T-cell (primary cell): ENCODE measurements around the gene IL17REL. TPM values are rescaled to one million over a fixed set of nuclear protein-coding genes. Genes with fewer than 3 reads are reported as not detected.

ENCODE experiments used
- ATAC-seq, 4 experiments: fragments of 200-7000 bp in 3 of 4; fragments of 150-1000 bp in 1 of 4; cut with Tn5 transposase; replicated peaks in 1 of 4; 1 replicate in 3 of 4; 2 replicates in 1 of 4; pipeline ENCODE4 v1.10.0; 2021; ENCODE audit warnings: moderate library complexity in 3 of 4, mild to moderate bottlenecking in 2 of 4, moderate number of reproducible peaks in 1 of 4
- CTCF ChIA-PET, 2 donors: fragments of 300-600 bp; sonication (Branson Sonifier 250); formaldehyde crosslinking; loops; one replicate each; lab custom pipeline; 2022; ENCODE audit warnings: antibody characterized with exemption in 2 of 2; lab: Charles Lee
- POLR2A ChIA-PET, 2 donors: fragments of 300-600 bp; sonication (Branson Sonifier 250); formaldehyde crosslinking; loops; one replicate each; lab custom pipeline; 2022; ENCODE audit warnings: antibody characterized with exemption in 2 of 2; lab: Charles Lee
- DNase-seq, 35 experiments: peaks; one replicate each; pipeline versions ENCODE4 v3.0.0 to v3.0.0-alpha.2; 2013 to 2023
- H3K27ac ChIP-seq: one replicate; pipeline ENCODE4 v1.5.1; 2013; ENCODE audit warnings: low read length
- H3K27me3 ChIP-seq, 2 experiments: replicated peaks in 1 of 2; 1 replicate in 1 of 2; 2 replicates in 1 of 2; pipeline versions ENCODE4 v1.6.1 to v1.7.0; 2013; ENCODE audit warnings: low read length in 1 of 2, mixed read lengths in 1 of 2; ENCODE audit not compliant: control insufficient read depth in 2 of 2, insufficient read depth in 2 of 2; ENCODE audit errors: extremely low read depth in 1 of 2
- H3K36me3 ChIP-seq, 2 donors: 1 replicate in 1 of 2; 2 replicates in 1 of 2; pipeline versions ENCODE4 v1.6.1 to v1.7.0; 2013; ENCODE audit warnings: low read length in 1 of 2; ENCODE audit not compliant: control insufficient read depth in 2 of 2, insufficient read depth in 1 of 2; ENCODE audit errors: extremely low read depth in 1 of 2
- H3K4me1 ChIP-seq, 2 experiments: 1 replicate in 1 of 2; 2 replicates in 1 of 2; pipeline versions ENCODE4 v1.6.1 to v1.7.0; 2013; ENCODE audit warnings: low read length in 2 of 2, mixed read lengths in 1 of 2; ENCODE audit not compliant: insufficient read depth in 2 of 2, control insufficient read depth in 1 of 2; ENCODE audit errors: extremely low read depth in 1 of 2
- H3K4me3 ChIP-seq, 2 donors: 1 replicate in 1 of 2; 2 replicates in 1 of 2; pipeline versions ENCODE4 v1.5.1 to v1.7.0; 2013; ENCODE audit warnings: mild to moderate bottlenecking in 2 of 2, low read length in 1 of 2, moderate library complexity in 1 of 2; ENCODE audit not compliant: control insufficient read depth in 1 of 2; ENCODE audit errors: extremely low read depth in 1 of 2
- H3K9me3 ChIP-seq: 2 replicates; pipeline ENCODE4 v1.7.0; 2013
- H3K27ac Mint-ChIP-seq, 2 donors: one replicate each; pipeline ENCODE4 v1.8.0; 2020 to 2021; ENCODE audit warnings: mild to moderate bottlenecking in 2 of 2, mixed read lengths in 2 of 2
- H3K27me3 Mint-ChIP-seq, 2 donors: one replicate each; pipeline ENCODE4 v1.8.0; 2021 to 2022; ENCODE audit warnings: mixed read lengths in 2 of 2
- H3K36me3 Mint-ChIP-seq: one replicate; pipeline ENCODE4 v1.8.0; 2021; ENCODE audit warnings: mixed read lengths
- H3K4me1 Mint-ChIP-seq, 3 donors: one replicate each; pipeline ENCODE4 v1.8.0; 2020 to 2022; ENCODE audit warnings: mixed read lengths in 3 of 3, mild to moderate bottlenecking in 1 of 3
- H3K4me3 Mint-ChIP-seq, 3 donors: one replicate each; pipeline ENCODE4 v1.8.0; 2020 to 2022; ENCODE audit warnings: mild to moderate bottlenecking in 3 of 3, mixed read lengths in 3 of 3, moderate library complexity in 3 of 3
- H3K9me3 Mint-ChIP-seq, 3 donors: one replicate each; pipeline ENCODE4 v1.8.0; 2020 to 2022; ENCODE audit warnings: mixed read lengths in 3 of 3
- WGBS: methylation state at CpG from one replicate; pipeline ENCODE4 v1.1.5; 2013; ENCODE audit warnings: missing lambda C conversion rate; ENCODE audit not compliant: insufficient coverage; 5-methylcytosine and 5-hydroxymethylcytosine counted together
- total RNA-seq, 35 experiments: library from RNA in 6 of 35; stranded (reverse) in 6 of 35; fragments of 120-200 nt in 1 of 35; gene quantifications; one replicate each; pipeline versions ENCODE4 v1.2.1 to v1.2.4 and lab custom pipeline; 2013 to 2026

IL17REL gene
- total RNA-seq, 5 donors from 2014 or later (not counting 1 experiment from before 2014, with no cell fraction given): 0.10 TPM; not detected in 4

DNA sequence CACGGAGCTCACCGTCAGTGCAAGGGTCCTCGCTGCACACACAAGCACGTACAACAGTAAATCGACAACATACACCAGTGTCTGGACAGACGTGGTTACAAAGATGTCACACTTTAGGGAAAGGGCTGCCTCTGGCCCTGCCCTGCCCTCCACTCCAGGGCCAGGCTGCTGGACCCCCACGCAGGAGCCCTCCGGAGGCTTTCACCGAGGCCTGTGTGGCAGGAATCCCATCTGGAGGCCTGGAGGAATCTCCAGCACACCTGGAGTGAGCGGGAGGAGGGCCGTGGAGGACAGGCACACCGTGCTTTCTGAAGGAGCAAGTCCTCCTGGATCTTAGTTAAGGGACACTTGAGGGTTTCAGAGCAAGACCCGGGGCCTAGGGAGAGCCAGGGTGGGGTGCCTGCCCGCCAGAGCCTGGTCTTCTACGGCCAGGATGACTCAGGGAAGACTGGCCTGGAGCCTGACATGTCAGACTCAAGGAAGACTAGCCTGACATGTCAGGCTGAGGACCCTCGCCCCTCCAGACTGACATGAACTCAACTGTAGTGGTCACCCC lies 54.1 kb downstream of the IL17REL start:
- Histone ChIP-seq H3K9me3 (no peaks in the 10 kb centered on the region), H3K27me3 (no peaks in the 10 kb centered on the region), H3K36me3 (peaks cover 3 to 9% of the 10 kb centered on the region in 2 donors), H3K4me1 (peaks cover 13 to 27% of the 10 kb centered on the region in 2 experiments), H3K4me3 (no peak overlapping the region), H3K27ac (no peak overlapping the region)
- 96% methylated on average over 16 of the region's 16 CpGs for WGBS
- peaks cover 2 to 22% (median 14%) of the 10 kb centered on the region in 3 donors for H3K4me1 Mint-ChIP-seq
- no peaks in the 10 kb centered on the region for H3K27me3 Mint-ChIP-seq
- CTCF ChIA-PET: no interaction called here
- ATAC-seq (no peak), DNase-seq (no peak)
- no peaks in the 10 kb centered on the region for H3K9me3 Mint-ChIP-seq
- POLR2A ChIA-PET: no interaction called here
- H3K4me3 Mint-ChIP-seq: peak overlapping the region; percentile 73 to 80 (median 74)
- H3K36me3 Mint-ChIP-seq: peaks cover 2% of the 10 kb centered on the region
- peak overlapping the region in 1 of 2 donors; percentile 41 for H3K27ac Mint-ChIP-seq

DNA sequence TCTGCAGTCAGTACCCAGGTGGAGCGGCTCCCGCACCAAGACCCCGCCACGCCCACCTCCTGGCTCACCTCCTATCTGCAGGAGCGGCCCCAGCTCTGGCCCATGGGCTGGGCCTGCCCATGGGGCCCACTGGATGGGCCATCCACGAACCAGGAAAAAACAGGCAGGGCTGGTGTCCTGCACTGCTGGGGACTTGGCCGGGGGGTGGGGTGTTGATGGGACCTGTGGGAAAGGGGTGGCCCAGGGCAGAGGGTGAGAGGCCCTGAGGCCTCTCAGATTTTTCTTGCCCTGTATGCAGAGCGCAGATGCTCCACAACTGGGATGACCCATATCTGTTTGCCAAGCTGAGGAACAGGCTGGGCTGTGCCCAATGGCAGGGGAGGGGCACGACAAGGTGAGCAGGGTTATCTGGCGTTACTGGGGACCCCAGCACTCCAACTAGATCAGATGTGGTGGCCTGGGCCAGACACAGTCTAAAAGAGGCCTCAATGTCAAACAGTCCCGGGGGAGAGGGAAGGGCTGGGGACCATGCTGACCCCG lies 54.7 kb downstream of the IL17REL start:
- peak overlapping the region in 1 of 3 donors; percentile 24 for H3K4me3 Mint-ChIP-seq
- CTCF ChIA-PET: no interaction called here

GRCh38 chr22:49956914-49957825 lies 55.4 kb downstream of the IL17REL start:
- Mint-ChIP-seq H3K4me3 (no peak overlapping the region), H3K36me3 (no peaks in the 10 kb centered on the region), H3K4me1 (peaks cover 0 to 13% (median 4%) of the 10 kb centered on the region in 3 donors), H3K9me3 (no peaks in the 10 kb centered on the region), H3K27ac (peak overlapping the region in 1 of 2 donors; percentile 4), H3K27me3 (no peaks in the 10 kb centered on the region)
- ChIA-PET CTCF (no interaction called here), POLR2A (no interaction called here)
- Histone ChIP-seq H3K4me1 (peaks cover 5 to 15% of the 10 kb centered on the region in 2 experiments), H3K36me3 (no peaks in the 10 kb centered on the region), H3K27me3 (no peaks in the 10 kb centered on the region), H3K27ac (no peak overlapping the region), H3K4me3 (no peak overlapping the region), H3K9me3 (no peaks in the 10 kb centered on the region)
- DNase-seq (no peak), ATAC-seq (no peak)
- WGBS: 92% methylated on average over 16 of the region's 20 CpGs

More for the DNA sequence above, 54.7 kb downstream of the IL17REL start:
- DNase-seq: no peak
- Histone ChIP-seq H3K4me3 (no peak overlapping the region), H3K27ac (no peak overlapping the region), H3K27me3 (no peaks in the 10 kb centered on the region), H3K4me1 (peaks cover 10 to 22% of the 10 kb centered on the region in 2 experiments), H3K36me3 (peaks cover 0 to 4% of the 10 kb centered on the region in 2 donors), H3K9me3 (no peaks in the 10 kb centered on the region)
- ATAC-seq: no peak
- no peaks in the 10 kb centered on the region for H3K27me3 Mint-ChIP-seq
- POLR2A ChIA-PET: no interaction called here
- H3K4me1 Mint-ChIP-seq: peaks cover 0 to 16% (median 9%) of the 10 kb centered on the region in 3 donors
- WGBS: 98% methylated on average over 10 of the region's 12 CpGs
- H3K36me3 Mint-ChIP-seq: no peaks in the 10 kb centered on the region
- no peaks in the 10 kb centered on the region for H3K9me3 Mint-ChIP-seq
- peak overlapping the region in 1 of 2 donors; percentile 41 for H3K27ac Mint-ChIP-seq

DNA sequence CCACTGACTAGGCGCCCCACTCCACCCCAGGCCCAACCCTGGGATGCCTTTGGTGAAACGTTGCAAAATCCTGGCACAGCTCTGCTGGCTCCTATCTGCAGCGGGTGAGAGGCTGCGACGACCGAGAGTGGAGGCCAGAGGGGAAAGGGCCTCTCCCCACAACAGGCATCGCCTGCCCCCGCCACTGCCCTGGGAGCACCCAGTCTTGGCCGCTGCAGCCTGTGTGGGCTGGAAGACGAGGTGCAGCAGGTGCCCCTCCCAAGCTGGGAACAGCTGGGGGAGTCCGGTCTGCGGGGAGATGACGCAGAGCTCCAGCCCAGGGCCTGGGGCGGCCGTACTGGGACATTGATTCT lies 56.2 kb downstream of the IL17REL start:
- WGBS: 93% methylated on average over 14 of the region's 15 CpGs
- no peaks in the 10 kb centered on the region for H3K36me3 Mint-ChIP-seq
- Histone ChIP-seq H3K36me3 (no peaks in the 10 kb centered on the region), H3K4me1 (peaks cover 5 to 10% of the 10 kb centered on the region in 2 experiments), H3K27ac (no peak overlapping the region), H3K27me3 (no peaks in the 10 kb centered on the region), H3K4me3 (no peak overlapping the region), H3K9me3 (no peaks in the 10 kb centered on the region)
- peaks cover 0 to 9% (median 4%) of the 10 kb centered on the region in 3 donors for H3K4me1 Mint-ChIP-seq
- DNase-seq: no peak
- ATAC-seq: no peak
- ChIA-PET POLR2A (no interaction called here), CTCF (no interaction called here)
- no peak overlapping the region for H3K4me3 Mint-ChIP-seq
- H3K27me3 Mint-ChIP-seq: no peaks in the 10 kb centered on the region
- no peaks in the 10 kb centered on the region for H3K9me3 Mint-ChIP-seq
- H3K27ac Mint-ChIP-seq: no peak overlapping the region

GRCh38 chr22:49955581-49956417 lies 56.8 kb downstream of the IL17REL start:
- peaks cover 5 to 10% of the 10 kb centered on the region in 2 experiments for H3K4me1 ChIP-seq
- H3K9me3 ChIP-seq: no peaks in the 10 kb centered on the region
- Mint-ChIP-seq H3K36me3 (no peaks in the 10 kb centered on the region), H3K27me3 (no peaks in the 10 kb centered on the region), H3K4me3 (no peak overlapping the region), H3K27ac (no peak overlapping the region), H3K9me3 (no peaks in the 10 kb centered on the region), H3K4me1 (peaks cover 0 to 9% (median 4%) of the 10 kb centered on the region in 3 donors)
- no peak for DNase-seq
- no peak overlapping the region for H3K4me3 ChIP-seq
- WGBS: 92% methylated on average over 20 of the region's 22 CpGs
- ChIA-PET POLR2A (no interaction called here), CTCF (no interaction called here)
- no peak overlapping the region for H3K27ac ChIP-seq
- H3K27me3 ChIP-seq: no peaks in the 10 kb centered on the region
- ATAC-seq: no peak
- H3K36me3 ChIP-seq: no peaks in the 10 kb centered on the region
